Naive thymus-derived CD4-positive, alpha-beta T cell (primary cell): Measurements from ENCODE around the gene SLC4A3. TPM values are rescaled to one million over a fixed set of nuclear protein-coding genes. Genes with fewer than 3 reads are reported as not detected.
A peak's percentile ranks its signal among the peaks of the same experiment; 100 is the strongest.

ENCODE experiments used
- ATAC-seq: fragments of 150-1000 bp; cut with Tn5 transposase; 2 replicates; pipeline ENCODE4 v1.10.0; 2021; ENCODE audit warnings: mild to moderate bottlenecking, moderate library complexity
- CTCF ChIA-PET: fragments of 350-600 bp; sonication (Branson Sonifier 250); formaldehyde crosslinking; loops from one replicate; lab custom pipeline; 2021; ENCODE audit warnings: antibody characterized with exemption; lab: Charles Lee
- POLR2A ChIA-PET: fragments of 350-600 bp; sonication (Branson Sonifier 250); formaldehyde crosslinking; loops from one replicate; lab custom pipeline; 2021; ENCODE audit warnings: antibody characterized with exemption, inconsistent platforms; lab: Charles Lee
- DNase-seq, 9 donors: peaks; one replicate each; pipeline versions ENCODE4 v3.0.0 to v3.0.0-alpha.2; 2020 to 2022; ENCODE audit warnings: mixed read lengths in 1 of 9
- H3K27ac ChIP-seq: one replicate; pipeline ENCODE4 v1.7.0; 2013; ENCODE audit warnings: mild to moderate bottlenecking, low read depth, low read length, moderate library complexity
- H3K27me3 ChIP-seq, 2 donors: one replicate each; pipeline ENCODE4 v1.7.0; 2013; ENCODE audit warnings: low read length in 2 of 2, mild to moderate bottlenecking in 2 of 2, moderate library complexity in 2 of 2; ENCODE audit not compliant: control insufficient read depth in 2 of 2, insufficient read depth in 2 of 2
- H3K36me3 ChIP-seq, 3 experiments: 1 replicate in 2 of 3; 2 replicates in 1 of 3; pipeline ENCODE4 v1.7.0; 2013; ENCODE audit warnings: low read length in 3 of 3, mild to moderate bottlenecking in 3 of 3, moderate library complexity in 1 of 3; ENCODE audit not compliant: insufficient read depth in 3 of 3, control insufficient read depth in 2 of 3
- H3K4me1 ChIP-seq, 2 donors: one replicate each; pipeline ENCODE4 v1.7.0; 2013; ENCODE audit warnings: low read length in 2 of 2, mild to moderate bottlenecking in 2 of 2, moderate library complexity in 1 of 2; ENCODE audit not compliant: control insufficient read depth in 2 of 2, insufficient read depth in 2 of 2
- H3K4me3 ChIP-seq: 2 replicates; pipeline ENCODE4 v1.7.0; 2013; ENCODE audit warnings: mild to moderate bottlenecking, low read length
- H3K9me3 ChIP-seq, 3 experiments: 1 replicate in 2 of 3; 2 replicates in 1 of 3; pipeline ENCODE4 v1.7.0; 2013; ENCODE audit warnings: low read length in 3 of 3; ENCODE audit not compliant: control insufficient read depth in 2 of 3
- H3K27ac Mint-ChIP-seq, 9 donors: one replicate each; pipeline ENCODE4 v1.8.0; 2020 to 2022; ENCODE audit warnings: mixed read lengths in 9 of 9, mild to moderate bottlenecking in 8 of 9, moderate library complexity in 5 of 9, inconsistent platforms in 2 of 9
- H3K27me3 Mint-ChIP-seq, 5 donors: one replicate each; pipeline ENCODE4 v1.8.0; 2021 to 2022; ENCODE audit warnings: mixed read lengths in 5 of 5, mild to moderate bottlenecking in 1 of 5
- H3K36me3 Mint-ChIP-seq, 5 donors: one replicate each; pipeline ENCODE4 v1.8.0; 2020 to 2022; ENCODE audit warnings: mixed read lengths in 5 of 5, mild to moderate bottlenecking in 3 of 5, inconsistent platforms in 1 of 5
- H3K4me1 Mint-ChIP-seq, 7 donors: one replicate each; pipeline ENCODE4 v1.8.0; 2020 to 2022; ENCODE audit warnings: mixed read lengths in 7 of 7, mild to moderate bottlenecking in 3 of 7, inconsistent platforms in 1 of 7
- H3K4me3 Mint-ChIP-seq, 10 donors: one replicate each; pipeline ENCODE4 v1.8.0; 2020 to 2022; ENCODE audit warnings: mild to moderate bottlenecking in 10 of 10, mixed read lengths in 10 of 10, moderate library complexity in 6 of 10, inconsistent platforms in 2 of 10
- H3K9me3 Mint-ChIP-seq, 11 donors: one replicate each; pipeline ENCODE4 v1.8.0; 2020 to 2022; ENCODE audit warnings: mixed read lengths in 11 of 11, mild to moderate bottlenecking in 4 of 11, inconsistent platforms in 1 of 11, moderate library complexity in 1 of 11
- intact Hi-C, 2 donors: fragments of 100-400 bp; cut with micrococcal nuclease; formaldehyde crosslinking; loops; one replicate each; pipeline ENCODE4 v1.15.1; 2023
- polyA plus RNA-seq, 2 donors: library from polyadenylated mRNA; unstranded; fragments of 300-500 nt; fragmentation: Illumina TruSeq; gene quantifications; one replicate each; pipeline ENCODE4 v1.2.3, GENCODE V29; 2021
- total RNA-seq, 6 experiments: library from RNA in 5 of 6; stranded (reverse) in 5 of 6; gene quantifications; 1 replicate in 5 of 6; 2 replicates in 1 of 6; pipeline ENCODE4 v1.2.3 and lab custom pipeline; 2021 to 2026

SLC4A3 gene
- total and polyA plus RNA-seq, 7 experiments from 2014 or later = 0.19 to 3.4 (median 0.34) TPM; not detected in 4

- H3K4me3 Mint-ChIP-seq = peak overlapping the region in 7 of 10 donors; percentile 18 to 65 (median 52)
- H3K27ac ChIP-seq = no peak overlapping the region
- peaks cover 4 to 5% of the 10 kb centered on the region in 2 donors for H3K4me1 ChIP-seq
- H3K36me3 ChIP-seq = peaks cover 0 to 68% (median 0%) of the 10 kb centered on the region in 3 experiments
- DNase-seq (peak in 5 of 9 donors; percentile 10 to 31 (median 18)), ATAC-seq (peak; percentile 45)
- H3K27me3 Mint-ChIP-seq = no peaks in the 10 kb centered on the region
- H3K27ac Mint-ChIP-seq = peak overlapping the region in 7 of 9 donors; percentile 25 to 96 (median 57)
- intact Hi-C loops = no loop called here
- no peaks in the 10 kb centered on the region for H3K27me3 ChIP-seq
- peaks cover 10 to 43% (median 11%) of the 10 kb centered on the region in 5 donors for H3K36me3 Mint-ChIP-seq
- CTCF ChIA-PET = interaction anchor here (0.6 kb wide), 1 partner anchor 13 kb away, joined by 3 read pairs; no protein-coding TSS in a partner anchor
- H3K4me3 ChIP-seq = no peak overlapping the region
- H3K4me1 Mint-ChIP-seq = peaks cover 9 to 20% (median 17%) of the 10 kb centered on the region in 7 donors
- POLR2A ChIA-PET = no interaction called here
- H3K9me3 Mint-ChIP-seq = no peaks in the 10 kb centered on the region
- no peaks in the 10 kb centered on the region for H3K9me3 ChIP-seq
Observed at GRCh38 chr2:219612577-219613286, 14.7 kb upstream of the SLC4A3 start.

- POLR2A ChIA-PET = no interaction called here
- H3K27ac Mint-ChIP-seq = peak overlapping the region in 1 of 9 donors; percentile 46
Observed at GRCh38 chr2:219613461-219614070, 13.9 kb upstream of the SLC4A3 start.

DNA sequence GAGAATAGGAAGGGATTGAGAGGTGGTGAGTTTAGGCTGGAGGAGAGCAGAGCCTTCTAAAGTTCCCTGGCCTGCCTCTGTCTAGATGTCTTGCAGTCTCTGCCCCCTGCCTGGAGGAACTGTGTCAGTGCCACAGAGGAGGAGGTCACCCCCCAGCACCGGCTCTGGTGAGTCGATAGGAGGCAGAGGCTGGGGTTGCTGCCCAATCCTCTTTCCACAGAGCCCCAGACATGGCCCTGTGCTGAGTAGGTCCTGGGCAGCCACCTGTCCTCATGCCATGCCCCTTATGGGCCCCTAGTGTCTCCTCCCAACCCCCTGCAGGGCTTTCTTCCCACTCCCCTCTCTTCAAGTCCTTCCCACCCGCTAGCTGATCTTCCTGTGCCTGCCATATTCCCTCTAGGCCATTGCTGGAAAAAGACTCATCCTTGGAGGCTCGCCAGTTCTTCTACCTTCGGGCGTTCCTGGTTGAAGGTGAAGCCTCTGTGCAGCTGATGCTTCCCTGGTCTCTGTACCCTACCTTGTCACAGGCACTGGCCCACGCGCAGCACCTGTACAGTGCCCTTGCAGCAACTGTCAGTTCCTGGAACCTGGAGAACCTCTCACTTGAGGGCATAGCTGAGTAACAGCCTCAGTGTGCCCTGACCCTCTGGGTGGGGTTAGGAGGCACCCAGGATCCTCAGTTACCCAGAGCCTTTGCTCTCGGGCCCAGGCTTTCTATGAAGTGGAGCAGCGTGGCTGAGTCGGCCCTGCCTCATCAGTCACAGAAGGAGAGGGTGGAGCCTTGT, 13.2 kb upstream of the SLC4A3 start:
- no peaks in the 10 kb centered on the region for H3K27me3 ChIP-seq
- no peaks in the 10 kb centered on the region for H3K9me3 ChIP-seq
- ChIA-PET CTCF (no interaction called here), POLR2A (no interaction called here)
- no peak overlapping the region for H3K4me3 ChIP-seq
- Mint-ChIP-seq H3K4me1 (peaks cover 9 to 20% (median 17%) of the 10 kb centered on the region in 7 donors), H3K27me3 (no peaks in the 10 kb centered on the region), H3K36me3 (peaks cover 7 to 39% (median 11%) of the 10 kb centered on the region in 5 donors), H3K9me3 (no peaks in the 10 kb centered on the region), H3K27ac (peak overlapping the region in 2 of 9 donors; percentile 15 to 46), H3K4me3 (peak overlapping the region in 2 of 10 donors; percentile 11 to 45)
- ATAC-seq = no peak
- no peak overlapping the region for H3K27ac ChIP-seq
- peaks cover 4 to 5% of the 10 kb centered on the region in 2 donors for H3K4me1 ChIP-seq
- intact Hi-C loops = no loop called here
- DNase-seq = no peak
- H3K36me3 ChIP-seq = peaks cover 0 to 53% (median 0%) of the 10 kb centered on the region in 3 experiments

More at GRCh38 chr2:219613461-219614070, 13.9 kb upstream of the SLC4A3 start:
- Histone ChIP-seq H3K27me3 (no peaks in the 10 kb centered on the region), H3K4me3 (no peak overlapping the region), H3K9me3 (no peaks in the 10 kb centered on the region), H3K4me1 (peaks cover 4 to 5% of the 10 kb centered on the region in 2 donors), H3K36me3 (peaks cover 0 to 60% (median 0%) of the 10 kb centered on the region in 3 experiments), H3K27ac (no peak overlapping the region)
- H3K27me3 Mint-ChIP-seq = no peaks in the 10 kb centered on the region
- intact Hi-C loops = no loop called here
- no peak overlapping the region for H3K4me3 Mint-ChIP-seq
- no peaks in the 10 kb centered on the region for H3K9me3 Mint-ChIP-seq
- H3K36me3 Mint-ChIP-seq = peaks cover 10 to 43% (median 11%) of the 10 kb centered on the region in 5 donors
- no peak for ATAC-seq
- H3K4me1 Mint-ChIP-seq = peaks cover 9 to 20% (median 17%) of the 10 kb centered on the region in 7 donors
- CTCF ChIA-PET = interaction anchor here (0.6 kb wide), 1 partner anchor 12 kb away, joined by 3 read pairs; no protein-coding TSS in a partner anchor
- no peak for DNase-seq

- H3K4me1 ChIP-seq = peaks cover 4 to 5% of the 10 kb centered on the region in 2 donors
- H3K27ac ChIP-seq = no peak overlapping the region
- H3K9me3 ChIP-seq = no peaks in the 10 kb centered on the region
- DNase-seq (no peak), ATAC-seq (no peak)
- POLR2A ChIA-PET = no interaction called here
- Mint-ChIP-seq H3K4me3 (peak overlapping the region in 1 of 10 donors; percentile 28), H3K36me3 (peaks cover 5 to 34% (median 11%) of the 10 kb centered on the region in 5 donors), H3K4me1 (peaks cover 9 to 20% (median 17%) of the 10 kb centered on the region in 7 donors), H3K27ac (peak overlapping the region in 1 of 9 donors; percentile 7), H3K27me3 (no peaks in the 10 kb centered on the region), H3K9me3 (no peaks in the 10 kb centered on the region)
- H3K27me3 ChIP-seq = no peaks in the 10 kb centered on the region
- CTCF ChIA-PET = no interaction called here
- intact Hi-C loops = no loop called here
- H3K4me3 ChIP-seq = no peak overlapping the region
- H3K36me3 ChIP-seq = peaks cover 0 to 46% (median 0%) of the 10 kb centered on the region in 3 experiments
Observed at GRCh38 chr2:219615036-219615435, 12.4 kb upstream of the SLC4A3 start.

- H3K4me3 Mint-ChIP-seq = no peak overlapping the region
- CTCF ChIA-PET = no interaction called here
Observed at GRCh38 chr2:219615894-219616293, 11.5 kb upstream of the SLC4A3 start.

GRCh38 chr2:219616550-219616949, 10.9 kb upstream of the SLC4A3 start:
- CTCF ChIA-PET = no interaction called here
- no peak overlapping the region for H3K4me3 ChIP-seq
- ATAC-seq (no peak), DNase-seq (no peak)
- H3K27ac Mint-ChIP-seq = no peak overlapping the region
- no peaks in the 10 kb centered on the region for H3K9me3 Mint-ChIP-seq
- H3K4me1 ChIP-seq = peaks cover 4 to 5% of the 10 kb centered on the region in 2 donors
- H3K9me3 ChIP-seq = no peaks in the 10 kb centered on the region
- no peaks in the 10 kb centered on the region for H3K27me3 ChIP-seq
- intact Hi-C loops = no loop called here
- H3K27me3 Mint-ChIP-seq = peaks cover 0 to 6% (median 0%) of the 10 kb centered on the region in 5 donors
- H3K36me3 ChIP-seq = peaks cover 0 to 35% (median 0%) of the 10 kb centered on the region in 3 experiments
- H3K4me3 Mint-ChIP-seq = no peak overlapping the region
- POLR2A ChIA-PET = no interaction called here
- no peak overlapping the region for H3K27ac ChIP-seq
- H3K4me1 Mint-ChIP-seq = peaks cover 9 to 15% (median 11%) of the 10 kb centered on the region in 7 donors
- peaks cover 0 to 23% (median 6%) of the 10 kb centered on the region in 5 donors for H3K36me3 Mint-ChIP-seq

More at GRCh38 chr2:219615894-219616293, 11.5 kb upstream of the SLC4A3 start:
- H3K4me1 Mint-ChIP-seq = peaks cover 9 to 20% (median 16%) of the 10 kb centered on the region in 7 donors
- no peaks in the 10 kb centered on the region for H3K9me3 ChIP-seq
- POLR2A ChIA-PET = no interaction called here
- DNase-seq (no peak), ATAC-seq (no peak)
- H3K27ac ChIP-seq = no peak overlapping the region
- H3K36me3 ChIP-seq = peaks cover 0 to 42% (median 0%) of the 10 kb centered on the region in 3 experiments
- no peaks in the 10 kb centered on the region for H3K9me3 Mint-ChIP-seq
- no peaks in the 10 kb centered on the region for H3K27me3 ChIP-seq
- peaks cover 4 to 5% of the 10 kb centered on the region in 2 donors for H3K4me1 ChIP-seq
- no peaks in the 10 kb centered on the region for H3K27me3 Mint-ChIP-seq
- H3K4me3 ChIP-seq = no peak overlapping the region
- H3K27ac Mint-ChIP-seq = no peak overlapping the region
- intact Hi-C loops = no loop called here
- H3K36me3 Mint-ChIP-seq = peaks cover 4 to 30% (median 10%) of the 10 kb centered on the region in 5 donors
